ENCODE results near the gene CALHM4.

DNA sequence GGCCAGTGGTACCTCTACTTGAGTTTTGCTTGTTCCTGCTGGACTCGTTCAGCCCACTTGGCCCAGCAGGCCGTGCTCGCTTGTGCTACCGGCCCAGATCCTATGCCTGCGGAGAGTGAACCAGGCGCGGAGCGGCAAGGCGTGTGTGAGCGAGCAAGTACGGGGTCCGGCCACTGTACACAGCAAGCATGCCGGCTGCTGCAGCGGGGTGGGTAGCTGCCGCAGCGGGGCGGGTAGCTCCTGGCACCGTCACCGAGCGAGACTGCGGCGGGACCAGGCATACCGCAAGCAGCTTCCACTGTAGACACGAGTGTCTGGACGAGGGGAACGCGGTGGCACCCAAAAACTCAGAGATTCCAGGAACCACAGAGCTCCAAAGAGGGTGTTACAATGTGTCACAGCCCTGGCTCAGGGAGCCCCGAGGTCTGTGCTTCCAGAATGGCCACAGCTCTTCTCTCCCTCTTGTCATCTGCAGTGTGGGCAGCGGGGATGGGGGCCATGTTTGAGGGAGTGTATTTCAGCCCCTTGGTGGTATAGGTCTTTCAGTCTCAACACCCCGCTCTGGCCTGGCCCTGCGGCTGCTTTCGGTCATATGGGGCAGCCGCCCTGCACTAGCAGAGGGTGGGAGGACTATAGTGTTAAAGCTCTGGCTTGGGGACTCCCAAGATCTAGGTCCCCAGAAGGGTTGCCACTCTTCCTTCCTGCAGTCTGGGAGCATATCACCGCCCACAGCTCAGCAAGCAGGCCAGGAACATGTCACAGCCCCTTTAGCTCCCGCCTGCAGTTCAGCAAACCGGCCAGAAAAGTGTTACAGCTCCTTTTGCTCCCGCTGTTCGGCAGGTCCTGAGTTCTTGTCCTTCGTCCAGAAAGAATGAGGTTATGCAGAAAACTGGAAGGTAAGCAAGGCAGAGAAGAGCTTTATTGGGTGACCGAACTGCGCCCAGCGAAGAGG, 11.6 kb downstream of the CALHM4 start:
- TF ChIP-seq CTCF (conservative IDR thresholded peaks at IDR 0.05; ENCODE audit: low read length): no peak
- TF ChIP-seq EZH2phosphoT487 (IDR thresholded peaks at IDR 0.05; ENCODE audit: borderline replicate concordance, low read depth, low read length): no peak
